ENCODE measurements around the gene FDXR.

FDXR gene

GRCh38 chr17:74819801-74820436 is 52.9 kb downstream of the FDXR start:
- POLR2A ChIA-PET, result no interaction called here

DNA sequence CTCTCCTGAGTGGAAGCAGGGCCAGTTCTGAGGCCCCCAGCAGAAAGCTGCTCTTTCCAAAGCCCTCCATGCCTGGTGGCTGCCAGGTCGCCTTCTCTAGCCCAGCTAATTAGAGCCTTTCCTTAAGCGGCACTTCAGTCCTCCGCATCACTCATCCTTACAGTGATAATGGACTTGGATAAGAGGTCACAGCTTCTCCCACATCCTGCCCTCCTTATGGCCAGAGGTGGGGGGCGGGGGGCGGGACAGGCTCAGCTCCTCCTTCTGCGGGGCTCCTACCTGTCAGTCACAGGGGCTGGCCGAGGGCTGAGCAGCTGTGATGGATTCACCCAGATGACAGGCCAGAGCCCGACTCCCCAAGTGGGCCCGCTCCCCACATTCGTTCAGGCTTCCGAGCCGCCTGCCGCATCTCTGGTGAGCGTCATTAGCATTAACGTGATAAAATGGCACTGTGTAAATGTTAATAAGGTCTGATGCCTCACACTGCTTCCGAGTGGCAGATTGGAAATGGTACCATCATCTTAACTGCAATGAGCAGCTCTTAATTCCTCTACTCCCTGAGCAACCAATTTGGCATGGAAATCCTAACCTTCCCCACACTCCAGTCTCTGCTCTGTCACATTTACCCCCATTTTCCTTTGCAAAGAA is 54.4 kb downstream of the FDXR start:
- Histone ChIP-seq H3K36me3 (ENCODE audit: control insufficient read depth in 4 of 4, insufficient read depth in 4 of 4, low read length in 3 of 4) (peaks cover 0 to 34% (median 8%) of the 10 kb centered on the region in 4 experiments), H3K4me3 (ENCODE audit: control insufficient read depth in 1 of 7, extremely low read depth in 1 of 7, insufficient read depth in 4 of 7, low read depth in 2 of 7, low read length in 6 of 7) (no peak overlapping the region), H3K27me3 (replicated peaks in 2 of 5; ENCODE audit: control insufficient read depth in 4 of 5, insufficient read depth in 5 of 5, low read length in 4 of 5) (no peaks in the 10 kb centered on the region), H3K4me1 (ENCODE audit: control extremely low read depth in 1 of 4, control insufficient read depth in 4 of 4, insufficient read depth in 4 of 4, low read length in 3 of 4) (peaks cover 0 to 7% (median 0%) of the 10 kb centered on the region in 4 experiments), H3K27ac (ENCODE audit: insufficient read depth in 1 of 2, low read depth in 1 of 2, low read length in 2 of 2, poor library complexity in 1 of 2, severe bottlenecking in 2 of 2) (no peak overlapping the region), H3K9me3 (ENCODE audit: control extremely low read depth in 1 of 5, control insufficient read depth in 4 of 5, insufficient read depth in 2 of 5, low read depth in 1 of 5, low read length in 4 of 5) (no peaks in the 10 kb centered on the region)
- CTCF ChIA-PET, result interaction anchor here (0.6 to 1.5 kb wide), 3 partner anchors 8 to 135 kb away, joined by 3 to 4 read pairs (median 3); no protein-coding TSS in a partner anchor
- POLR2A ChIA-PET, result interaction anchor here (0.7 kb wide), 1 partner anchor 22 kb away, joined by 4 read pairs; no protein-coding TSS in a partner anchor
- 98% methylated on average over 14 of the region's 16 CpGs for WGBS (ENCODE audit: insufficient coverage)
- no peak for DNase-seq

More at GRCh38 chr17:74819801-74820436, 52.9 kb downstream of the FDXR start:
- Histone ChIP-seq H3K9me3 (ENCODE audit: control extremely low read depth in 1 of 5, control insufficient read depth in 4 of 5, insufficient read depth in 2 of 5, low read depth in 1 of 5, low read length in 4 of 5) (no peaks in the 10 kb centered on the region), H3K4me1 (ENCODE audit: control extremely low read depth in 1 of 4, control insufficient read depth in 4 of 4, insufficient read depth in 4 of 4, low read length in 3 of 4) (peaks cover 0 to 7% (median 0%) of the 10 kb centered on the region in 4 experiments), H3K27ac (ENCODE audit: insufficient read depth in 1 of 2, low read depth in 1 of 2, low read length in 2 of 2, poor library complexity in 1 of 2, severe bottlenecking in 2 of 2) (no peak overlapping the region), H3K27me3 (replicated peaks in 2 of 5; ENCODE audit: control insufficient read depth in 4 of 5, insufficient read depth in 5 of 5, low read length in 4 of 5) (no peaks in the 10 kb centered on the region), H3K36me3 (ENCODE audit: control insufficient read depth in 4 of 4, insufficient read depth in 4 of 4, low read length in 3 of 4) (peaks cover 0 to 34% (median 9%) of the 10 kb centered on the region in 4 experiments), H3K4me3 (ENCODE audit: control insufficient read depth in 1 of 7, extremely low read depth in 1 of 7, insufficient read depth in 4 of 7, low read depth in 2 of 7, low read length in 6 of 7) (no peak overlapping the region)
- 97% methylated on average over 16 of the region's 16 CpGs for WGBS (ENCODE audit: insufficient coverage)
- CTCF ChIA-PET, result interaction anchor here (1.0 to 2.1 kb wide), 5 partner anchors 10 to 29 kb away, joined by 3 to 8 read pairs (median 5); no protein-coding TSS in a partner anchor
- no peak for DNase-seq

DNA sequence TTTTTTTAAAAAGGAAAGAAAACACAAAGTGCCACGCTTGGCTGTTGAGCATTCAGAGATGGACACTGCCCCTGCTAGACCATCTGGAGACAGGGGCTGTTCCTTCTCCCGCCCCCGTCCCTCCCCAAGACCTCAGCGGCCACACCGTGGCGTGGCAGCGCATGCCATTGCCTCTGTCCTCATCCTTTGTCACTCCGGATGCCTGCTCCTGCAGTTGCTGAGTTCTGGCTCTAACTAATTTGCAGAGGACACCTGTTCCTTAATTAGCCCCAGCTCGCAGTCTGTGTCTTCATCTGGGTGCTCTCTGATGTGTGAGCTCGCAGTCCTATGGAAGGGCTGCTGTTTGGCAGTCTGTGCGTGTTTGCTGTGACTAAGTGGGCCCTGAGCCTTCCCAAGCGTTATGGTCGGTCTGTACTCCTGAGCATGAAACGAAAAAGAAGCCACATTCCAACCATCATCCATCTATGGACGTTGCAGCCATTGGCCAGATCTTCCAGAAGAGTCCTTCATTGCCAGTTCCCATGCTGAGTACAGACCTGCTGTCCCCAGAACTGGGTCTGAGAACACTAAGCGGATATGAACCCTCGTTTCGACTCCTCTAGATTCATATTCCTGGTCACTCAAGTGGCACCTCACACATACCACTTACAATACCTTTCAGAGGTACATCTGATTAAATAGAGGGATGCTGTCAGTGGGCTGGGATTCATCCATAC is 55.7 kb downstream of the FDXR start:
- DNase-seq, result no peak
- CTCF ChIA-PET, result interaction anchor here (0.6 to 1.0 kb wide), 2 partner anchors 9 to 194 kb away, joined by 3 to 5 read pairs; no protein-coding TSS in a partner anchor
- H3K36me3 ChIP-seq (ENCODE audit: control insufficient read depth in 4 of 4, insufficient read depth in 4 of 4, low read length in 3 of 4), result peaks cover 0 to 41% (median 10%) of the 10 kb centered on the region in 4 experiments

GRCh38 chr17:74815550-74816370 is 57.0 kb downstream of the FDXR start:
- no peak overlapping the region for H3K4me3 ChIP-seq (ENCODE audit: control insufficient read depth in 1 of 7, extremely low read depth in 1 of 7, insufficient read depth in 4 of 7, low read depth in 2 of 7, low read length in 6 of 7)
- no peaks in the 10 kb centered on the region for H3K27me3 ChIP-seq (replicated peaks in 2 of 5; ENCODE audit: control insufficient read depth in 4 of 5, insufficient read depth in 5 of 5, low read length in 4 of 5)
- peak in 2 of 3 donors; percentile 23 to 31 for DNase-seq
- peaks cover 0 to 37% (median 8%) of the 10 kb centered on the region in 4 experiments for H3K36me3 ChIP-seq (ENCODE audit: control insufficient read depth in 4 of 4, insufficient read depth in 4 of 4, low read length in 3 of 4)
- H3K27ac ChIP-seq (ENCODE audit: insufficient read depth in 1 of 2, low read depth in 1 of 2, low read length in 2 of 2, poor library complexity in 1 of 2, severe bottlenecking in 2 of 2), result no peak overlapping the region
- peaks cover 0 to 7% (median 0%) of the 10 kb centered on the region in 4 experiments for H3K4me1 ChIP-seq (ENCODE audit: control extremely low read depth in 1 of 4, control insufficient read depth in 4 of 4, insufficient read depth in 4 of 4, low read length in 3 of 4)
- POLR2A ChIA-PET, result no interaction called here
- H3K9me3 ChIP-seq (ENCODE audit: control extremely low read depth in 1 of 5, control insufficient read depth in 4 of 5, insufficient read depth in 2 of 5, low read depth in 1 of 5, low read length in 4 of 5), result no peaks in the 10 kb centered on the region
- 77% methylated on average over 13 of the region's 15 CpGs for WGBS (ENCODE audit: insufficient coverage)
- CTCF ChIA-PET, result interaction anchor here (1.0 to 1.6 kb wide), 2 partner anchors 10 to 42 kb away, joined by 5 read pairs; no protein-coding TSS in a partner anchor

More for the DNA sequence above, 55.7 kb downstream of the FDXR start:
- H3K4me1 ChIP-seq (ENCODE audit: control extremely low read depth in 1 of 4, control insufficient read depth in 4 of 4, insufficient read depth in 4 of 4, low read length in 3 of 4), result peaks cover 0 to 7% (median 0%) of the 10 kb centered on the region in 4 experiments
- WGBS (ENCODE audit: insufficient coverage), result over 99% methylated on average over 9 of the region's 18 CpGs
- H3K4me3 ChIP-seq (ENCODE audit: control insufficient read depth in 1 of 7, extremely low read depth in 1 of 7, insufficient read depth in 4 of 7, low read depth in 2 of 7, low read length in 6 of 7), result no peak overlapping the region
- no peaks in the 10 kb centered on the region for H3K9me3 ChIP-seq (ENCODE audit: control extremely low read depth in 1 of 5, control insufficient read depth in 4 of 5, insufficient read depth in 2 of 5, low read depth in 1 of 5, low read length in 4 of 5)
- POLR2A ChIA-PET, result no interaction called here
- H3K27ac ChIP-seq (ENCODE audit: insufficient read depth in 1 of 2, low read depth in 1 of 2, low read length in 2 of 2, poor library complexity in 1 of 2, severe bottlenecking in 2 of 2), result no peak overlapping the region
- no peaks in the 10 kb centered on the region for H3K27me3 ChIP-seq (replicated peaks in 2 of 5; ENCODE audit: control insufficient read depth in 4 of 5, insufficient read depth in 5 of 5, low read length in 4 of 5)

DNA sequence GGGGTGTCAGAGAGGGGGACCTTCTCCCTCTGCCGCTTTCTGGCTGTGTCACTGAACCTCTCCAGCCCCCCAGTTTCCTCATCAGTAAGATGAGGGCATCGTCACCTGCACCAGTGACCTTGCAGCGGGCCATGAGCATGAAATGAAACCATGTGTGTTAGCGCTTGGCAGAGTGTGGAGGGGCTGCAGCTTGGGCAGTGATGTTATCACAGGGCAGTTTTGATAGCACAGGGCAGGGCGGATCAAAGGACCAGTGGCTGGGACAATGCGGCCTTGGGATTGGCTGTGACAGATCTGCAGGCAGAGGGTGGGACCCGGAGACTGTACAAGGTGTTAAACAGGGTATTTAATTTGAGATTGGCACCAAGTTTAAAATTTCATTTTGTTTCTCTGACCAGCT is 57.7 kb downstream of the FDXR start:
- ChIA-PET CTCF (interaction anchor here (0.6 to 1.7 kb wide), 3 partner anchors 8 to 43 kb away, joined by 3 to 10 read pairs (median 5); no protein-coding TSS in a partner anchor), POLR2A (no interaction called here)
- 86% methylated on average over 6 of the region's 7 CpGs for WGBS (ENCODE audit: insufficient coverage)
- DNase-seq, result no peak
- Histone ChIP-seq H3K4me3 (ENCODE audit: control insufficient read depth in 1 of 7, extremely low read depth in 1 of 7, insufficient read depth in 4 of 7, low read depth in 2 of 7, low read length in 6 of 7) (no peak overlapping the region), H3K36me3 (ENCODE audit: control insufficient read depth in 4 of 4, insufficient read depth in 4 of 4, low read length in 3 of 4) (peaks cover 0 to 36% (median 8%) of the 10 kb centered on the region in 4 experiments), H3K27ac (ENCODE audit: insufficient read depth in 1 of 2, low read depth in 1 of 2, low read length in 2 of 2, poor library complexity in 1 of 2, severe bottlenecking in 2 of 2) (no peak overlapping the region), H3K4me1 (ENCODE audit: control extremely low read depth in 1 of 4, control insufficient read depth in 4 of 4, insufficient read depth in 4 of 4, low read length in 3 of 4) (peaks cover 0 to 7% (median 0%) of the 10 kb centered on the region in 4 experiments), H3K9me3 (ENCODE audit: control extremely low read depth in 1 of 5, control insufficient read depth in 4 of 5, insufficient read depth in 2 of 5, low read depth in 1 of 5, low read length in 4 of 5) (no peaks in the 10 kb centered on the region), H3K27me3 (replicated peaks in 2 of 5; ENCODE audit: control insufficient read depth in 4 of 5, insufficient read depth in 5 of 5, low read length in 4 of 5) (peaks cover 0 to 2% (median 0%) of the 10 kb centered on the region in 5 experiments)

DNA sequence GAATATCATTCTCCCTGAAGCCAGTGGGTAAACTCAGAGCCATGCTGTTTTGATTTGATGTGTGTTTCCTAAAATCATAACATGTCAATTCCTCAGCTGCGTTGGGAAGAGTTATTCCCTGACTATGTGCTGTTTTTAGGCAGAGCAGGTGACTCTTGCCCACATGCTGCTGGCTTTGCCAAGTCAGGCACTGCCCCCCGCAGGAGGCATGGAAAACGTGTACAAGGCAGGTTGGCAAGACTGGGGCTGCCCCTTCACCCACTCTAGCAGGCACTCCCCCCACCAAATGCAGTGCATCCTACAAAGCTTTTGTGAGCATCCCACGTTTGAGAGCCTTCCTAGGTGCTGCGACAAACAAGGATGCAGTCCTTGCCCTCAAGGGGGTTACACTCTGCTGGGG is 58.3 kb downstream of the FDXR start:
- POLR2A ChIA-PET, result no interaction called here

More for the DNA sequence above, 58.3 kb downstream of the FDXR start:
- H3K4me1 ChIP-seq (ENCODE audit: control extremely low read depth in 1 of 4, control insufficient read depth in 4 of 4, insufficient read depth in 4 of 4, low read length in 3 of 4), result peaks cover 0 to 8% (median 2%) of the 10 kb centered on the region in 4 experiments
- no peak overlapping the region for H3K27ac ChIP-seq (ENCODE audit: insufficient read depth in 1 of 2, low read depth in 1 of 2, low read length in 2 of 2, poor library complexity in 1 of 2, severe bottlenecking in 2 of 2)
- 93% methylated on average over 3 of the region's 5 CpGs for WGBS (ENCODE audit: insufficient coverage)
- peaks cover 0 to 34% (median 5%) of the 10 kb centered on the region in 4 experiments for H3K36me3 ChIP-seq (ENCODE audit: control insufficient read depth in 4 of 4, insufficient read depth in 4 of 4, low read length in 3 of 4)
- H3K4me3 ChIP-seq (ENCODE audit: control insufficient read depth in 1 of 7, extremely low read depth in 1 of 7, insufficient read depth in 4 of 7, low read depth in 2 of 7, low read length in 6 of 7), result no peak overlapping the region
- DNase-seq, result peak; percentile 21 to 47 (median 42)
- CTCF ChIA-PET, result interaction anchor here (1.6 to 1.7 kb wide), 2 partner anchors 23 to 43 kb away, joined by 5 to 10 read pairs; no protein-coding TSS in a partner anchor
- peaks cover 0 to 4% (median 0%) of the 10 kb centered on the region in 5 experiments for H3K27me3 ChIP-seq (replicated peaks in 2 of 5; ENCODE audit: control insufficient read depth in 4 of 5, insufficient read depth in 5 of 5, low read length in 4 of 5)
- H3K9me3 ChIP-seq (ENCODE audit: control extremely low read depth in 1 of 5, control insufficient read depth in 4 of 5, insufficient read depth in 2 of 5, low read depth in 1 of 5, low read length in 4 of 5), result no peaks in the 10 kb centered on the region

Data from common myeloid progenitor, CD34-positive (primary cell).